HCT116 (cell line): Measurements from ENCODE around the gene LALBA. TPM values are rescaled to one million over a fixed set of nuclear protein-coding genes. Genes with fewer than 3 reads are reported as not detected.
A peak's percentile ranks its signal among the peaks of the same experiment; 100 is the strongest.
"Not testable (repeated sequence)": the region's sequence is repeated elsewhere in the genome, so short reads cannot be mapped to it uniquely, and the experiment has no call there.

Experiments used
- ATAC-seq: fragments of 200-7000 bp; cut with Tn5 transposase; 2 replicates; pipeline ENCODE4 v1.9.1; 2020; ENCODE audit warnings: mild to moderate bottlenecking, moderate library complexity
- BruUV-seq: library from RNA; stranded (reverse); fragments of 400-500 nt; replicated peaks from 2 replicates; lab custom pipeline; 2021; lab: Mats Ljungman, UMichigan
- CTCF ChIA-PET: fragments of 300-600 bp; sonication (Branson Sonifier 250); formaldehyde crosslinking; loops from one replicate; lab custom pipeline; 2021; ENCODE audit warnings: antibody characterized with exemption; lab: Charles Lee
- POLR2A ChIA-PET: fragments of 300-600, 350-600 bp; sonication (Branson Sonifier 250); formaldehyde crosslinking; loops from one replicate; lab custom pipeline; 2021; ENCODE audit warnings: antibody characterized with exemption; lab: Charles Lee
- RAD21 ChIA-PET, 2 experiments: fragments of 300-600 bp; sonication (Branson Sonifier 250); formaldehyde crosslinking; loops; one replicate each; lab custom pipeline; 2023; ENCODE audit warnings: low total read pairs in 2 of 2; ENCODE audit not compliant: uncharacterized antibody in 2 of 2, unreplicated experiment in 2 of 2, low non-redundant PET in 1 of 2; lab: Charles Lee
- DNase-seq: peaks from one replicate; pipeline ENCODE4 v3.0.0-alpha.2; 2010; ENCODE audit warnings: low read depth, low spot score
- H2AFZ ChIP-seq: fragments of 200-600 bp; shearing (Covaris generic), sonication (generic); 2 replicates; pipeline ENCODE4 v1.6.1; 2017; ENCODE audit warnings: low read depth, mixed run types, mixed read lengths, antibody characterized with exemption, low read length; ENCODE audit not compliant: poor library complexity, severe bottlenecking
- H3K27ac ChIP-seq: 2 replicates; pipeline ENCODE4 v1.5.1; 2012; ENCODE audit warnings: low read depth, low read length
- H3K27me3 ChIP-seq: fragments of 200-600 bp; sonication (generic); 2 replicates; pipeline ENCODE4 v1.6.1; 2016; ENCODE audit warnings: mixed run types, low read length, mixed read lengths; ENCODE audit not compliant: insufficient read depth
- H3K36me3 ChIP-seq, 2 experiments: fragments of 200-500 bp in 1 of 2; fragments of 200-600 bp in 1 of 2; sonication (Bioruptor generic) in 1 of 2; sonication (generic) in 1 of 2; 2 replicates each; pipeline versions ENCODE4 v1.5.1 to v1.6.1; 2014 to 2016; ENCODE audit warnings: low read length in 2 of 2, inconsistent platforms in 1 of 2, mixed read lengths in 1 of 2, mixed run types in 1 of 2; ENCODE audit not compliant: insufficient read depth in 2 of 2, control insufficient read depth in 1 of 2
- H3K4me1 ChIP-seq, 2 experiments: fragments of 200-600 bp in 1 of 2; sonication (generic) in 1 of 2; 2 replicates each; pipeline versions ENCODE4 v1.5.1 to v1.6.1; 2012 to 2017; ENCODE audit warnings: low read length in 2 of 2, inconsistent platforms in 1 of 2, mild to moderate bottlenecking in 1 of 2, mixed read lengths in 1 of 2, mixed run types in 1 of 2, moderate library complexity in 1 of 2; ENCODE audit not compliant: insufficient read depth in 2 of 2, control insufficient read depth in 1 of 2
- H3K4me2 ChIP-seq: fragments of 200-600 bp; sonication (generic); 2 replicates; pipeline ENCODE4 v1.6.1; 2017; ENCODE audit warnings: mixed run types, low read length, mixed read lengths
- H3K4me3 ChIP-seq, 2 experiments: fragments of 200-600 bp in 1 of 2; sonication (generic) in 1 of 2; replicated peaks in 1 of 2; 2 replicates each; pipeline ENCODE4 v1.5.1; 2011 to 2016; ENCODE audit warnings: low read length in 2 of 2, control low read depth in 1 of 2, low read depth in 1 of 2, mild to moderate bottlenecking in 1 of 2, mixed read lengths in 1 of 2, mixed run types in 1 of 2
- H3K79me2 ChIP-seq: fragments of 200-600 bp; sonication (generic); 2 replicates; pipeline ENCODE4 v1.6.1; 2017; ENCODE audit warnings: mild to moderate bottlenecking, mixed run types, low read length, moderate library complexity, mixed read lengths; ENCODE audit not compliant: insufficient read depth
- H3K9ac ChIP-seq: fragments of 200-600 bp; sonication (generic); 2 replicates; pipeline ENCODE4 v1.6.1; 2016; ENCODE audit warnings: low read length, mixed read lengths
- H3K9me2 ChIP-seq: fragments of 200-600 bp; sonication (generic), shearing (Covaris generic); 2 replicates; pipeline ENCODE4 v1.6.1; 2017; ENCODE audit warnings: mixed run types, mild to moderate bottlenecking, moderate library complexity; ENCODE audit not compliant: insufficient read depth
- H3K9me3 ChIP-seq, 2 experiments: fragments of 200-500 bp in 1 of 2; fragments of 200-600 bp in 1 of 2; sonication (Bioruptor generic) in 1 of 2; sonication (generic) in 1 of 2; 2 replicates each; pipeline ENCODE4 v1.6.1; 2014 to 2017; ENCODE audit warnings: low read length in 2 of 2, mixed read lengths in 2 of 2, inconsistent platforms in 1 of 2, low read depth in 1 of 2, mild to moderate bottlenecking in 1 of 2, mixed run types in 1 of 2, moderate library complexity in 1 of 2; ENCODE audit not compliant: control insufficient read depth in 1 of 2, insufficient read depth in 1 of 2
- H4K20me1 ChIP-seq: fragments of 200-600 bp; sonication (generic), shearing (Covaris generic); 2 replicates; pipeline ENCODE4 v1.6.1; 2017; ENCODE audit warnings: mixed run types, mild to moderate bottlenecking, moderate library complexity; ENCODE audit not compliant: insufficient read depth
- intact Hi-C: fragments of 100-400 bp; cut with micrococcal nuclease; formaldehyde crosslinking; loops from 2 replicates; pipeline ENCODE4 v1.10.0; 2022
- total RNA-seq: library from RNA; stranded (reverse); gene quantifications from one replicate; pipeline ENCODE4 v1.2.1, GENCODE V29; 2021; ENCODE audit not compliant: unreplicated experiment

LALBA gene
- total RNA-seq, 1 experiment from 2014 or later = not detected

- H3K79me2 ChIP-seq, CTCF ChIA-PET, H3K27me3 ChIP-seq, intact Hi-C loops, H3K9me2 ChIP-seq, H3K4me3 ChIP-seq, H3K36me3 ChIP-seq, H4K20me1 ChIP-seq, BruUV-seq, H2AFZ ChIP-seq, RAD21 ChIA-PET, H3K27ac ChIP-seq, POLR2A ChIA-PET, H3K9me3 ChIP-seq, DNase-seq, H3K9ac ChIP-seq, H3K4me1 ChIP-seq: not testable (repeated sequence)
- ATAC-seq = peak; percentile 55
- H3K4me2 ChIP-seq = peak overlapping the region; percentile 25; the same call in 1 of the 2 replicates
Measured at GRCh38 chr12:48553666-48554343, 16.0 kb downstream of the LALBA start.

- H3K4me2 ChIP-seq, BruUV-seq, RAD21 ChIA-PET, H3K27ac ChIP-seq, H3K27me3 ChIP-seq, POLR2A ChIA-PET, intact Hi-C loops, ATAC-seq, H3K79me2 ChIP-seq, H3K4me1 ChIP-seq, CTCF ChIA-PET, H3K4me3 ChIP-seq, H3K9me2 ChIP-seq, H3K36me3 ChIP-seq, H4K20me1 ChIP-seq, H3K9me3 ChIP-seq, H2AFZ ChIP-seq, DNase-seq, H3K9ac ChIP-seq: not testable (repeated sequence)
Measured at GRCh38 chr12:48551636-48552035, 18.2 kb downstream of the LALBA start.

- H3K36me3 ChIP-seq, H2AFZ ChIP-seq, H3K27ac ChIP-seq, H3K27me3 ChIP-seq, intact Hi-C loops, H3K9ac ChIP-seq, H4K20me1 ChIP-seq, H3K4me1 ChIP-seq, POLR2A ChIA-PET, H3K79me2 ChIP-seq, H3K4me2 ChIP-seq, H3K4me3 ChIP-seq, H3K9me2 ChIP-seq, BruUV-seq, H3K9me3 ChIP-seq, ATAC-seq, RAD21 ChIA-PET, DNase-seq: not testable (repeated sequence)
- CTCF ChIA-PET = interaction anchor here (1.9 kb wide), 1 partner anchor 71 kb away, joined by 12 read pairs; no protein-coding TSS in a partner anchor
Measured at GRCh38 chr12:48547012-48547411, 22.8 kb downstream of the LALBA start.
